HPDE6-E6E7 (cell line): ENCODE results near the gene RNGTT.

Experiments used
- DNase-seq: peaks from one replicate; pipeline ENCODE4 v3.0.0; 2011; ENCODE audit warnings: missing footprints; ENCODE audit errors: extremely low spot score

Gene RNGTT

DNA sequence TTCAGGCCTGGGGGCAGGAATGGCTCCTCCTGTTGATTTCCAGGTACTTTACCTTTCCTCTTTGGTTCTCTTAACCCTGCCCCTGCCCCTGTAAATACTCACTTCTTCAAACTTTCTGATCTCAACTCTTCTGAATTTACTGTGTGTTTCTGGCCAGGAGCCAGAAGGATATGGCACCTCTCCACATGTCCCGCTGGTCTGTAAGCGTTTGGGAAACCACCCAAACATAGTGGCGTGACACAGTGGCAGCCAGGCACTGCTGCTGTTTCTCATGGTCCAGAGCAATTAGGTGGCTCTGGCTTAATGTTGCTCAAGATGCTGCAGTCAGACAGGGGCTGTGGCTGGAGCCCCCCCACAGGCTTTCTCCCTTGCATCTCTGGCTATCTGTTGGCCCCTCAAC is 374.5 kb downstream of the RNGTT start:
- no peak for DNase-seq

DNA sequence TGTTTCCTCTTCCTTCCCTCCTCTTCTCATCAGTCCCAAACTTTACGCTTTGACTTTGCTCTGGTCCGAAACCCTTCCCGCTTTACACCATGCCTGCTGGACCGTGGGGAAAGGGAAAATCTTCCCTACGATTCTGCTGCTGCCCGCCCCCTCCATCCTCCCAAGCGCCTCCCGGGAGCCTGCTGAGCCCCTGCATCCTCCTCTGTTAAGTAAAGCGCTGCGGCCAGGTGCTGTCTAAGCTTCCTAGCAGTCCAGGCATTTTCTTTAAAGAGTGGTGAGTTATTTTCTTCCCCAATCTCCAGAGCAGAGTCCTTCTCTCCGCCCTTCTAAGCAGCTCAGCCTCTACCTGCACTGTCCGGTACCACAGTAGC is 376.3 kb downstream of the RNGTT start:
- DNase-seq, result no peak

DNA sequence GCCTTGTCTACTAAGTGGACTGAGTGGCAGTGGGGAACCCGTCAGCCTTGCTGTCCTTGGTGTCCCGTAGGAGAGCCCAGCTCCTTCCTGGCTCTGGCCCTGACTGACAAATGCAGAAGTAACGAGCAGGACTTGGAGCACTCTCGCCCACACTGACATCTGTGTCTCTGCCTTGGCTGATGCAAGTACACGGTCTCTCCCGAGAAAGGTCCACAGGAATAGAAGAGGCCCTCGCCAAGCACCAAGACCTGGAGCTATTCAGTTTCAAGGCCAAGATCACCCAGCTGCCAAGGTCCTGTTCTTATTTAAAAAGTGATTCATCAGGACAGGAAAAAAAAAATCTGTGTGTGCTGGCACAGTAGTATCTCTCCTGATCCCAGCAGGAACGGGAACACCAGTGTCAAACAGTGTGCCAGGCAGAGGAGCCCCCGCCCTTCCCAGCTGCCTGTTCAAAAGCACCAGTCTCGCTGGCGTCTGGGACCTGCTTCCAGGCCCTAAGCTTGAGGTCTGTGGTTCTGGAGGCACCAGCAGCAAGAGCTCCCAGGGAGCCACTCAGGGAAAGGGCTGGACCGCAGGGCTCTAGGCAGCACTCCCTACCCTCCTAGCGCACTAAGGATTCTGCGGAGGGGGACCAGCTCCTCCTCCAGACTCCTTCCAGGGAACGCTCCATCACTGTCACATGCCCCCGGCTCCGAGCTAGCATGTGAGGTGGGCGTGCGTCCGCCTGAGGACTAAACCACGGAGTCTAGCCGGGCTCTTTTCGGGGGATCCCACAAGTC is 376.9 kb downstream of the RNGTT start:
- DNase-seq, result no peak

DNA sequence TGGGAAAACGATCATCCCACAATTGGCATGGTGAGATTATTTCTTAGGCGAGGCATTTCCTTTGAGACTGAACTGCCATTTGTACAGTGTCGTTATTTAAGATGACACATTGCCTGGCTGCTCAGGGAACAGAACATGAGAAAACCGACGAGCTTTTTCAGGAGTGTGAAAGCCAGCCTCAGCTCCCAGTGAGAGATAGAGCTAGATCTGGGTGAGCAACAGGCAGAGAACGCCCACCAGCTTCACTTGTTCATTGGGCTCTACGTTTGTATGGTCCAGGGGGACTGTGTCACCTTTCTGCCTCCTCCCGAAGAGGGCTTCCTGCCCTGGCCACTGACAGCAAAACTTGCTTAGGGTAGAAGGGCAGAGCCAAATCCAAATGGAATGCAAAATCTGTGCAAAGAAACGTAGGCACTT is 378.1 kb downstream of the RNGTT start:
- no peak for DNase-seq

DNA sequence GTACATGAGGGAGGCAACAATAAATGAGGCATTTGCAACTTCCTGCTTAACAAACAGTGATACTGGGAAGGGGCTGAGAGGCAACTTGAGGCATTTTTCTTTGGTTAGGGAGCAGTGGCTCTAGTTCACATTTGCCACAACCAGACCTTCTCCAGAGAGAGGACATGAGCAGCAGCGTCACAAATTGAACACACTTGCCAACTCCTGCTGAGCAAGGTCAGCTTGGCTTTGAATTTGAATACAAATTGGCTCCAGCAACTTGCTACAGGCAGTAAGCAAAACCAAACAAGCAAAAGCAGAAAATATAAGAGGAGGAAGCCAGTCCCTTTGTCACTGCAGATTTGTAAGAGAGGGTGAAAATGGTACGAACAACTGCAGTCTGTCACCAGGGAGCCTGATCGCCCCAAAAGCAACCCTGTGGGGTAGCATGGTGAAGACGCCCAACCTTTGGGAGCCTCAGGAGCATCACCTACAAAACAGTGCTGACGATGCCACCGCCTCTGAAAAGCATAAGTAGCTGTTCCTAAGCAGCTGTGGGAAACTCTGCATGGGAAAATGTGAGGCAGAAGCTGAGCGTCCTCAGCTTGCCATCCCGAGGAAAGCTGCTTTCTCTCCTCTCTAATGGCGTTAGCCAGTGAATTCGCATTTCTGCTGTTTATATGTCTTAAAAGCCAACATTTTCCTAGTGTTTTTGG is 378.7 kb downstream of the RNGTT start:
- no peak for DNase-seq

DNA sequence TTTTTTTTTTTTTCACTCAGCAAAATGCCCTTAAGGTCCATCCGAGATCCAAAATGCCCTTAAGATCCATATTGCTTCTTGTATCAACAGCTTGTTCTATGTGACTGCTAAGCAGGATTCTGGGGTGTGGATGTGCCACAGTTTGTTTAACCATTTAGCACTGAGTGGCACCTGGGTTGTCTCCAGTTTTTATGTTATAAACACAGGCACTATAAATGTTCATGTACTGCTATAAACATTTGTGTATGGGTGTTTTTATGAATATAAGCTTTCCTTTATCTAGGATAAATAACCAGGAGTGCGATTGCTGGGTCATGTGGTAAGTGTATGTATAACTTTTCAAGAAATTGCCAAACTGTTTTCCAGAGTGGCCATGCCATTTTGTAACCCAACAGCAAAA is 386.0 kb downstream of the RNGTT start:
- DNase-seq, result no peak

DNA sequence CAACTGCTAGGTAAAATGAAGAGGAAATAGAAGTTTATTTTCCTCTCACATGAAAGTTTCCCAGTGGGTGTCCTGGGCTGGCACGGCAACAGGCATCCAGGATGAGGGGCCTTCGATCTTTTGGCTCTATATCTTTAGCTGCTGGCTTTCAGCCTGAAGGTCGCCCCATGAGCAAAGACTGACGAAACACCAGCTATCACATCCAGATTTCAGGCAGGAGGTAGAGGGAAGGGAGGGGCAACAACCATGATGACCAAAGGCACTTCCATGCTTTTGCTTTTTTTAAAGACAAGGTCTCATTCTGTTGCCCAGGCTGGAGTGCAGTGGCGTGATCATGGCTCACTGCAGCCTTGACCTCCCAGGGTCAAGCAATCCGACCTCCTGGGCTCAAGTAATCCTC is 387.9 kb downstream of the RNGTT start:
- no peak for DNase-seq

DNA sequence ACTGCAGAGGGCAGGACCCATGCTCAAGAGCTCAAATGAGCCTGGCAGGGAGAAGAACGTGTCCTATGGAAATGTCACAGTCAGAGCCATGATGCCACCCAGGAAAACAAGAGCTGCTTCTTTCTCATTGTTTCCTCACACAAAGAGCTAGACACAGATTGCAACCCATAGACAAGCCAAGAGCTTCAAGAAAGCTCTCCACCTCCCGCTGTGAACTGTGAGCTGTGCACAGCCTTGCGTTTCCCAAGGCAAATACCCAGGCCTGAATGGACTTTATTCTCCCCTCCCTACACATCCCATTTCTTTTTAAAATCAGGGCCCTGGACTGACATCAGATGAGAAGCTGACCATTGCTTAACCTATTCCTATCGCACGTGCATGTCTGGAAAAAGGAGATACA is 388.8 kb downstream of the RNGTT start:
- DNase-seq, result no peak

DNA sequence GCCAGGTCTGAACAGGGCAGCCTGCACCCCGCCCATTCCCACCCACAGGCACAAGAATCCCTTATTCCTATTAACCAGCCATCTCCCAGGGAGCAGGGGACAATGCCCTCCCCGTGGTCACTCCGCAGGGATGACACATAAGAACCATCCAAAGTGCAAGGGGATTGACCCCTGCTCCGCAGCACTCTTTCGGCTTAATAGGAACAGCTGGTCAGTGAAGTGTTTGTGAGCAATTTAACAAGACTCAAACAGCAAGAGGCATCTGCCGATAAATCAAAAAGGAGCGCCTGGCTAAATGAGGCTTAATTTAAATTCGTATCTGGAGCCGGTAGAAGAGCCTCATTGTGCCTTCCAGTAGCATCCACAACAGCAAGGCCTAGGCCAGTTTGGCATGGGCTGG is 389.4 kb downstream of the RNGTT start:
- DNase-seq, result no peak

DNA sequence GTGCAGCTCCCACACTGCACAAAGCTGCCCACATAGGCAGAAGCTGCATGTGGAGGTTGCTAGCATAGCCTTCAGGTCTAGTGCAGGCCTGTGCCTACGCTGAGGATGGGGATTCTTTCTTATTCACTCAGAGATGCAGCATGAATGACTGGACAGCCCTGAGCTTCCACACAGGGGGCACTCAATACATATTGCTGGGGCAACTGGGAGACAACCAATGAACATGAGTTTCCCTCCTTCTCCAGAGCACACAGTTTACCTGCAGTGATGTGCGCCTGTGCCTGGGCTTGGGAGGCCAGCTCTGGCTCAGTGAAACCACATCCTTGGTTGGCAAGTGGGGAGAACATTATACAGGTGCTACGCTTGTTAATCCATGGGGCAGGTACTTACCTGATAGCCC is 389.9 kb downstream of the RNGTT start:
- DNase-seq, result no peak

DNA sequence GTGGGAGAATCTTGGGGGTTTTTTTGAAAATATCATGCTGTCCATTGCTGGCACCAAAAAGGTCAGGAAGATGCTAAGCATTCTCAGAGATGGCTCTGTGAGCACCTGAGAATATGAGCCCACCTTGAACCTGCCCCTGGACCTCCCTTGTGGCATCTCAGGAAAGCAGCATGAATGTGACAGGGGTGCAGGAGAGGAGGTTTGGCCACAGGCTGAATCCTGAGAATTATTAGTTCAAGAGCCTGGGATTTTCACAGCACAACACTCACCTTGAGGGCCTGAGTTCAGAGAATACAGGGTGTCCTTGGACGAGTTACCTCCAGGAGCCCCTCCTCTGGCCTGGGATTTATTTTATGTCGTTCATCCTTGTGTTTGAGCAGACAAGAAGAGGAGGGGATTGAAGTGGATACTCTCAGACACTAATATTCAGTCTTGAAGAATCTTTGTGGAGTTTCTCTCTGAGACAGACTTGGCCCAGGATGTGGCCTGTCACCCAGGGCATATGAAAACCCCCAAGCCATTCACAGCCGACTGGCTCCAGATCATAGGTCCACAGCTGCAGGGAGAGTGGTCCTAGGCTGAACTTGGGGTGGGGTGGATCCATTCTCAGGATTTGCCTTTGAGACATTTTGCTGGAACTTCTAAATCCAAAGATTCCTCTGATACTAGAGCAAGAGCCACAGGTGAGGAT is 390.8 kb downstream of the RNGTT start:
- no peak for DNase-seq

DNA sequence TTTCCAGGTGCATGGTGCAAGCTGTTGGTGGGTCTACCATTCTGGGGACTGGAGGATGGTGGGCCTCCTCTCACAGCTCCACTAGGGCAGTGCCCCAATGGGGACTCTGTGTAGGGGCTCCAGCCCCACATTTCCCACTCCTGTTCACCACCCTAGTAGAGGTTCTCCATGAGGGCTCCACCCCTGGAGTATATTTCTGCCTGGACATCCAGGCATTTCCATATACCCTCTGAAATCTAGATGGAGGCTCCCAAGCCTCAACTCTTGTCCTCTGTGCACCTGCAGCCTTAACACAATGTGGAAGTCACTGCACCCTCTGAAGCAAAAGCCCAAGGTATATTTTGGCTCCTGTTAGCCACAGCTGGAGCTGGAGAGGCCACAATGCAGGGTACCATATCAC is 393.5 kb downstream of the RNGTT start:
- DNase-seq, result no peak

DNA sequence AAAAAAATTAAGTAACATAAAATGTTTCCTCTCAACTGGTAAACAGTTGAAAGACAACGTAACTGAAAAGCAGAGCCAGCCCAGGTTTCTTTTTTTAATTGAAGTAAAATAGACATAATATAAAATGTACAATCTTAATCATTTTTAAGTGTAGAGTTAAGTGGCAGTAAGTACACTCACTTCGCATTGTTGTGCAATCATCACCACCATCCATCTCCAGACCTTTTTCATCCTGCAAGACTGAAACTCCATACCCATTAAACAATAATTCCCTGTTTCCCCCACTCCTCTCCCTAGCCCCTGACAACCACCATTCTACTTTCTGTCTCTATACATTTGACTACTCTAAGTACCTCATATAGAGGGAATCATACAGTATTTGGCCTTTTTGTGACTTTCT is 395.7 kb downstream of the RNGTT start:
- DNase-seq, result no peak

DNA sequence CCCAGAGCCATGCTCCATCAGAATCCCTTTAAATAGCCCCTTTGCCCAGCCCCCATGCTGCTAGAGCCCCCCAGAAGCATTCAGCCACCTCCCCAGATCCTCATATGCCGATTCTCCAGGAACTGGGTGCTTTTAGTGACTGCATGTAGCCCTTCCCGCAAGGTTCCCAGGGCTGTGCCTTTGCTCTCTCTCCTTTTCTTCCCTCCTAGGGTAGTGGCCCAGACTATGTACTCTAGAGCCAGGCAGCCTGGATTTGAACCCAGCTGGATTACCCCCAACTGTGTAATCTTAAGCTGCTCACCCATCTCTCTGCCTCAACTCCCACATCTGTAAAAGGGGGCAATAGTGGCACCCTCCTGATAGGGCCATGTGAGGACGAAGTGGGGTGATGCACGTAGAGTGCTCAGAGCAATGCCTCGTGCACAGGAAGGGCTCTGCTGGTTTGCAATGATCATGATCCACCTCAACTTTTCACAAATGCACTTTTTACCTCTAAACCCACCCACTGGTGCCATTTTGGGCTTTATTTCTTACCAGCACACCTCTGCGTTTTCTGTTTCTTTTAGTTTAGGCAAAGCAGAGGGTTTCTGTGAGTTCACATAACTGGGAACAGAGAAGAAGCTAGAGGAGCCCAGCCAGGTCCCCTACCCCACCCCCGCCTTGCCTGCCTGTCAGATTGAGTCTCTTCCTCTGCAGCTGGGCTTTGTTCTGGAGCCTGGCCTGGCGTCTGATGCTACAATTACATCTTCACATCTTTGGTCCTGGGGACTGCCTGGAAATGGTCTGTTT is 396.5 kb downstream of the RNGTT start:
- DNase-seq, result no peak

DNA sequence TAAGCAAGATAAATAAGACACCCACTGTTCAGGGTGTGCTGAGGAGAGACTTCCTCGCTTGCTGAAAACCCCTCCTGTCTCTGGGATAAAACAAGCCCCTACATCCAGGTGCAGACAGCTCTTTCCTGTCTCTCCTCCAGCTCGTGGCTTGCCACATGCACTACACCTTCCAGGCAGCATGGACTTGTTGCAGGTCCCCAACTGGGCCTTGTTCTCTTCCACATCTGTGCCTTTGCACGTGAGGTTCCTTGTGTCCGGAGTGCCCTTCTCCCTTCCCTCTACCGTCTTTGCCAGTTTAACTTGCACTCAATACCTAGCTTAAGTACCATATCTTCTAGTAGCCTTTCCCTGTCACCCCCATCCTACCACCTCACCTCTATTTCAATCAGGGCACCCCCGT is 397.6 kb downstream of the RNGTT start:
- DNase-seq, result no peak

DNA sequence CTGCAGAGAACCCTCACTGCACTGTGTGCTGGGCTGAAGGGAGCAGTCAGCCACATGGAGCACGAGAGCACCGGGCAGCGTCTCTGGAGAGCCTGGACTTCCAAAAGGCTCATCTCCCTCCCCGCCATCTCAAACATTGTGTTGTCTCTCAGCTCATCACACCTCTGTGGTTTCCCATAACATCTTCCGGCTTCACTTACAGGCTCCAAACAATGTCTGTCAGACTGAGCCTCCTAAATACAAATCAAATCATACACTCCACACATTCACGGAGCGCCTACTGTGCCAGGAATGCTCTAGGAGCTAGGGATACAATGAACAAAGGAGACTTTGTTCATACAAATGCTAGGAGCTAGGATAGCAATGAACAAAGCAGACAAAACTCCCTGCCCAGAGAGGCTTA is 398.0 kb downstream of the RNGTT start:
- no peak for DNase-seq

DNA sequence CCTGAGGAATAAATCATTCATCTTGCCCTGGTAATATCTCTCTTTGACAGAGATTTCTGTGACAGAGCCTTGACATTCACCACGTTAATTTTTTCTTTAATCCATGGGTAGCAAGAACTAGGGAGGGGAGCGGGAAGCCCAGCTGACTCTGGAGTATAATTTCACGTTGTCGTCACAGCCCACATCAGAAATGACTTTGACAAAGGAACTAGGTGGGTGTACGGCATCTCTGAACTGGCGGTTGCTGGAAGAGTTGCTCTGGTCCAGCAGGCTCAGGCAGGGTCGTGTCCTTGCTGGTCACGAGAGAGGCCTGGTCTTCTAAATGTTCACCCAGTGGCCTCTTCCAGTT is 400.2 kb downstream of the RNGTT start:
- no peak for DNase-seq

DNA sequence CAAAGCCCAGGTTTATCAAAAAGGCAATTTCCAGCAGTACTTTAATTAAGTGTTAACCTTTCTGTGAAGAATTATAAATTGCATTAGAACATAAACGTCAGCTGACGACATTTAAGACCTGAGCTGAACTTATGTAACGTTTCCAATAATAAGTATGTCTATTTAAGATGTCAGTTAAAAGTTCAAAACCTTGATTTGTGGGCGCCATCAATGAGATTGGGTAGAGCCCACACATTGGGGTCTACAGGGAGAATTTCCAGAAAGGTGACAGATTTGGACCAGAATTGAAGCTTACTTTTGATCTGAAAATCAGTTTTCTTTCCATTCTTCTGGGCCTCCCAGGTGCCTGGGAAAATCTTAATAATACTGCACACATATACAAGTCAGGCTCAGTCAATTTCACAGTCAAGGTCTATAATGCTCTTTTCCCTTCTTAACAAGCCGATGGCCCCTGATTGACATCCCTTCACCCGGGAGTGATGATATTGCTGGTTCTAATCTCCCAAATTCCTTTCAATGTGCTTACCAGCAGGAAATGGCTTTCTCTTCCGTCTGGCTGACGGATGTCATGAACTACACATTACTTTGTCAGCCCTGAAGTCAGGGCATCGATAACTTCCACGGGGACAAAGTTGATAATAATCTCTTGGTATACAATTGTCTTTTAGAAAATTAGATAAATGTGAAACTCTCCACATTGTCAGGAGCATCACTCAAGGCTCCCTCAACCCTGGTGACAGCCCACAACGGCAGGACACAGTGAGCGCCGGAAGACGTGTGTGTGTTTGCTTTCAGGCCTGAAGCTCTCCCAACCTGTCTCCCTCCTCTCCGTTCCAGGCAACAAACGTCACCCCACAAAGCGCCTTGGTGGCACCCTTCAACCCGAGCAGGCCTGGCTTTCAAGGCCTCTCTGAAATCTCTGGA is 400.8 kb downstream of the RNGTT start:
- no peak for DNase-seq

DNA sequence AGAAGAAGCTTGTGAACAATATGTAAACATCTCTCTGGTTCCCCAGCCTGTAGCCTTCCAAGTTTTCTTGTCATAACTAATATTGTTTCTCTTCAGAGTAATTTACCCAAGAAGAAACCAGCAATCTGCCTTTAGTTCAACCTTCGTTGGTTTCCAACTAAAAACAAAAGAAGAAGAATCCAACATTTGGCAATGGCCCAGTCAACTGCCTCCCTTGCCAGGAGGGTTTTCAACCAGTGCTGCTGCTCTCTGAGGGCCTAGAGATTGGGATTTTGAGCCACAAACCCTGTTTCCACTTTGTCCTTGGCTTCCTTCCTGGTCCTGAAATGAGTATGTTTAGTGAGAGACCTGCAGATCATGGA is 401.5 kb downstream of the RNGTT start:
- no peak for DNase-seq

DNA sequence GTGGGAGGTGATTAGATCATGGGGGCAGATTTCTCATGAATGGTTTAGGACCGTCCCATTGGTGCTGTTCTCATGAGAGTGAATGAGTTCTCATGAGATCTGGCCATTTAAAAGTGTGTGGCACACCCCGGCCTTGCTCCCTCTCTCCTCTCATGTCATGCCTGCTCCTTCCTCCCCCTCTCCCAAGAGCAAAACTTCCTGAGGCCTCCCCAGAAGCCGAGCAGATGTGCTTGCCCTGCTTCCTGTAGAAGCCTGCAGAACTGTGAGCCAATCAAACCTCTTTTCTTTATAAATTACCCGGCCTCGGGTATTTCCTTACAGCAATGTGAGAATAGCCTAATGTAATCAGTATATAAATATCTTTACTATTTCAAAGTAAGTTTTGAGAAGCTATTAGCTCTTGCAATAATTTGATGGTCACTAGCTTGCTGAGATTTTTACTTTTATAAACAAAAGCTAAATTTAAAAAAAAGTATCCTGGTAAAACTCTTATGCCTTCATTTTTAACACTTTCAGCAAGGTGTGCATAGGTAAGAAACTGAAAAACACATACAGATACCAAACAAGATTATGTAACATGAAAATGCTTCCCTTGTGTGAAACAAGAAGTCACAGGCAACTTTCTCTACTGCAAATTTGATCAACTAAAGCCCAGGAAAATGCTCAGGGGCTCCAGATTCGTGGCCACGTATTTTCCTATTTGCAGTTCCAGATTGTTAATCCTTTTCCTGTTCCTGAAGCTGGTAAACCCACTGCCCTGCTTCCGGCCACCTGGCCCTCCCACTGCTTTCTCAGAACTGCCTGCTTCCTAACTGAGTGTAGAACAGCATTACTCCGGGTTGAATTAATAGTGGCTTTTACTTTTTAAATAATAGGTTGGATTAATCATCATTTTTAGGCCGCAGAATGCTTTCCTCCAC is 402.1 kb downstream of the RNGTT start:
- DNase-seq, result no peak
